CD14-positive monocyte (primary cell): Measurements from ENCODE around the gene PRTFDC1. TPM values are rescaled to one million over a fixed set of nuclear protein-coding genes. Genes with fewer than 3 reads are reported as not detected.
A peak's percentile ranks its signal among the peaks of the same experiment; 100 is the strongest.

Experiments
- DNase-seq, 3 donors: peaks; one replicate each; pipeline ENCODE4 v3.0.0-alpha.2; 2011 to 2022
- H2AFZ ChIP-seq: 2 replicates; pipeline ENCODE4 v1.6.0; 2012; ENCODE audit warnings: mild to moderate bottlenecking, low read depth, low read length, inconsistent platforms; ENCODE audit not compliant: insufficient read depth, poor library complexity, severe bottlenecking
- H3K27ac ChIP-seq, 2 donors: 1 replicate in 1 of 2; 2 replicates in 1 of 2; pipeline ENCODE4 v1.5.1; 2012 to 2013; ENCODE audit warnings: low read length in 2 of 2, control low read depth in 1 of 2, inconsistent platforms in 1 of 2, low read depth in 1 of 2, mild to moderate bottlenecking in 1 of 2
- H3K27me3 ChIP-seq, 2 donors: one replicate each; pipeline versions ENCODE4 v1.6.0 to v1.6.1; 2011 to 2013; ENCODE audit warnings: low read length in 2 of 2; ENCODE audit not compliant: control insufficient read depth in 2 of 2, insufficient read depth in 2 of 2
- H3K36me3 ChIP-seq, 2 donors: replicated peaks in 1 of 2; 1 replicate in 1 of 2; 2 replicates in 1 of 2; pipeline versions ENCODE4 v1.5.1 to v1.6.1; 2012 to 2013; ENCODE audit warnings: low read length in 2 of 2, control low read depth in 1 of 2, inconsistent platforms in 1 of 2, mild to moderate bottlenecking in 1 of 2; ENCODE audit not compliant: insufficient read depth in 2 of 2, control insufficient read depth in 1 of 2
- H3K4me1 ChIP-seq, 2 donors: 1 replicate in 1 of 2; 2 replicates in 1 of 2; pipeline versions ENCODE4 v1.5.1 to v1.6.1; 2012 to 2013; ENCODE audit warnings: low read length in 2 of 2, control low read depth in 1 of 2, inconsistent platforms in 1 of 2, mild to moderate bottlenecking in 1 of 2, moderate library complexity in 1 of 2; ENCODE audit not compliant: insufficient read depth in 2 of 2, control insufficient read depth in 1 of 2
- H3K4me2 ChIP-seq: replicated peaks from 2 replicates; pipeline ENCODE3; 2012; ENCODE audit warnings: low read length, moderate library complexity, mild to moderate bottlenecking; ENCODE audit not compliant: poor library complexity, severe bottlenecking; ENCODE audit errors: extremely low read depth
- H3K4me3 ChIP-seq, 3 experiments: fragments of 200-600 bp in 1 of 3; sonication (generic) in 1 of 3; replicated peaks in 1 of 3; 1 replicate in 2 of 3; 2 replicates in 1 of 3; pipeline ENCODE4 v1.5.1; 2011 to 2013; ENCODE audit warnings: low read length in 3 of 3, mild to moderate bottlenecking in 3 of 3, control low read depth in 2 of 3, low read depth in 2 of 3, inconsistent platforms in 1 of 3, moderate library complexity in 1 of 3
- H3K79me2 ChIP-seq: 2 replicates; pipeline ENCODE4 v1.6.0; 2012; ENCODE audit warnings: mild to moderate bottlenecking, control low read depth, inconsistent platforms, low read length, moderate library complexity; ENCODE audit not compliant: insufficient read depth
- H3K9ac ChIP-seq: 2 replicates; pipeline ENCODE4 v1.6.0; 2017; ENCODE audit warnings: low read length, mild to moderate bottlenecking; ENCODE audit not compliant: insufficient read depth, poor library complexity, severe bottlenecking
- H3K9me3 ChIP-seq, 2 donors: replicated peaks in 1 of 2; 1 replicate in 1 of 2; 2 replicates in 1 of 2; pipeline versions ENCODE4 v1.5.1 to v1.6.1; 2012 to 2013; ENCODE audit warnings: low read length in 2 of 2, control low read depth in 1 of 2; ENCODE audit not compliant: control insufficient read depth in 1 of 2, insufficient read depth in 1 of 2
- H4K20me1 ChIP-seq: 2 replicates; pipeline ENCODE4 v1.6.0; 2012; ENCODE audit warnings: mild to moderate bottlenecking, low read length, control low read depth, moderate library complexity; ENCODE audit not compliant: insufficient read depth
- H3K27ac Mint-ChIP-seq, 7 donors: one replicate each; pipeline ENCODE4 v1.8.0; 2020; ENCODE audit warnings: mild to moderate bottlenecking in 7 of 7, mixed read lengths in 7 of 7, moderate library complexity in 6 of 7, inconsistent platforms in 2 of 7
- H3K27me3 Mint-ChIP-seq, 3 donors: one replicate each; pipeline ENCODE4 v1.8.0; 2021 to 2022; ENCODE audit warnings: low read depth in 3 of 3, mild to moderate bottlenecking in 3 of 3, mixed read lengths in 3 of 3, moderate library complexity in 3 of 3, inconsistent platforms in 1 of 3
- H3K36me3 Mint-ChIP-seq, 2 donors: one replicate each; pipeline ENCODE4 v1.8.0; 2020; ENCODE audit warnings: mixed read lengths in 2 of 2, inconsistent platforms in 1 of 2, mild to moderate bottlenecking in 1 of 2
- H3K4me1 Mint-ChIP-seq: one replicate; pipeline ENCODE4 v1.8.0; 2020; ENCODE audit warnings: mild to moderate bottlenecking, mixed read lengths
- H3K4me3 Mint-ChIP-seq, 2 donors: one replicate each; pipeline ENCODE4 v1.8.0; 2020; ENCODE audit warnings: mild to moderate bottlenecking in 2 of 2, mixed read lengths in 2 of 2, moderate library complexity in 1 of 2
- H3K9me3 Mint-ChIP-seq, 7 donors: one replicate each; pipeline ENCODE4 v1.8.0; 2020 to 2022; ENCODE audit warnings: mixed read lengths in 7 of 7, mild to moderate bottlenecking in 6 of 7, moderate library complexity in 6 of 7, inconsistent platforms in 2 of 7
- WGBS: methylation state at CpG from one replicate; pipeline ENCODE4 v1.1.5; 2013; ENCODE audit warnings: missing lambda C conversion rate; ENCODE audit not compliant: insufficient coverage; 5-methylcytosine and 5-hydroxymethylcytosine counted together
- intact Hi-C, 2 donors: fragments of 100-400 bp; cut with micrococcal nuclease; formaldehyde crosslinking; loops; one replicate each; pipeline versions ENCODE4 v1.15.0 to v1.15.1; 2023
- polyA plus RNA-seq, 3 donors: library from polyadenylated mRNA; depleted of rRNA in 1 of 3; unstranded in 2 of 3; stranded (reverse) in 1 of 3; fragments of 300-500 nt in 2 of 3; fragments of >200 nt in 1 of 3; fragmentation: Illumina TruSeq in 2 of 3; gene quantifications; 1 replicate in 2 of 3; 2 replicates in 1 of 3; pipeline ENCODE4 v1.2.3, GENCODE V29; 2012 to 2021
- TF ChIP-seq, protein P1 (sequence below): fragments of 200-600 bp; IDR thresholded peaks from one replicate; pipeline ENCODE4 v1.8.0; 2022; ENCODE audit warnings: antibody characterized with exemption, mild to moderate bottlenecking

PRTFDC1 gene
- polyA plus RNA-seq, 3 donors = not detected

DNA sequence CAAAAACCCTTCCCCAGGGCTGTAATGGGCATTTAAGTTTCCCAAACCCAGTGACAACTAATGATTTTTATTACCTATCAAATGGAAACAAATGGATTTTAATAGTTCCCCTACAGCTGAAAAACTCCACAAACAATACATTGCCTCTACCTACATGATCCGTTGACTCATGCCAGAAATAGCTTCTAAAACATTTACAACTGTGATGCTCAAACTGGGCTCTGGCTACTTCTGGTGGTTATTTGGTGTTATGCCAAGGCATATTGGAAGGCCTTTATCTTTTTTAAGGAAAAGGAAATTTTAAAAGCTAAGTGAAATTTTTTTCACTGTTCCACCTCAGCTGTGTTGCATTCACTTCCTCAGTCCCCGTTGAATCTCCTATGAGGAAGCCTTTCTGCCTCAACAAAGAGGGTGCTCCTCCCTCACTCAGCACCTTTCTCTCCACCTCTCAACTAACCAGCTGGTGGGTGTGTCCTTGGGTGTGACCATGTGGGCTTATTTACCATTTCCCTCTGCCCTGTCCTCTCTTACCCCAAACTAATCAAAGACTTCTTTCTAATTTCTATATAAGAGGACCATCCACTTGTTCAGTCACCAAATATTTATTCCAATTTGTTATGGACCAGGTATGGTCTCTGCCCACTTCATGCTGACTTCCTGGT lies 82.9 kb downstream of the PRTFDC1 start:
- Mint-ChIP-seq H3K4me1 (peaks cover 34% of the 10 kb centered on the region), H3K27ac (no peak overlapping the region), H3K27me3 (peaks cover 0 to 6% (median 2%) of the 10 kb centered on the region in 3 donors), H3K4me3 (no peak overlapping the region), H3K9me3 (peaks cover 0 to 6% (median 0%) of the 10 kb centered on the region in 7 donors), H3K36me3 (no peaks in the 10 kb centered on the region)
- no peaks in the 10 kb centered on the region for H3K79me2 ChIP-seq
- H3K4me1 ChIP-seq = peaks cover 18 to 21% of the 10 kb centered on the region in 2 donors
- intact Hi-C loops = no loop called here
- no peak overlapping the region for H3K27ac ChIP-seq
- no peak overlapping the region for H2AFZ ChIP-seq
- no peaks in the 10 kb centered on the region for H3K27me3 ChIP-seq
- DNase-seq = no peak
- H3K4me3 ChIP-seq = no peak overlapping the region
- H3K36me3 ChIP-seq = no peaks in the 10 kb centered on the region
- H4K20me1 ChIP-seq = no peaks in the 10 kb centered on the region
- H3K9ac ChIP-seq = no peak overlapping the region
- TF ChIP-seq, protein P1, sequence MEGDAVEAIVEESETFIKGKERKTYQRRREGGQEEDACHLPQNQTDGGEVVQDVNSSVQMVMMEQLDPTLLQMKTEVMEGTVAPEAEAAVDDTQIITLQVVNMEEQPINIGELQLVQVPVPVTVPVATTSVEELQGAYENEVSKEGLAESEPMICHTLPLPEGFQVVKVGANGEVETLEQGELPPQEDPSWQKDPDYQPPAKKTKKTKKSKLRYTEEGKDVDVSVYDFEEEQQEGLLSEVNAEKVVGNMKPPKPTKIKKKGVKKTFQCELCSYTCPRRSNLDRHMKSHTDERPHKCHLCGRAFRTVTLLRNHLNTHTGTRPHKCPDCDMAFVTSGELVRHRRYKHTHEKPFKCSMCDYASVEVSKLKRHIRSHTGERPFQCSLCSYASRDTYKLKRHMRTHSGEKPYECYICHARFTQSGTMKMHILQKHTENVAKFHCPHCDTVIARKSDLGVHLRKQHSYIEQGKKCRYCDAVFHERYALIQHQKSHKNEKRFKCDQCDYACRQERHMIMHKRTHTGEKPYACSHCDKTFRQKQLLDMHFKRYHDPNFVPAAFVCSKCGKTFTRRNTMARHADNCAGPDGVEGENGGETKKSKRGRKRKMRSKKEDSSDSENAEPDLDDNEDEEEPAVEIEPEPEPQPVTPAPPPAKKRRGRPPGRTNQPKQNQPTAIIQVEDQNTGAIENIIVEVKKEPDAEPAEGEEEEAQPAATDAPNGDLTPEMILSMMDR = no peak
- H3K4me2 ChIP-seq = no peak overlapping the region
- H3K9me3 ChIP-seq = no peaks in the 10 kb centered on the region
- no CpG with 5 or more reads among the region's 2 CpGs for WGBS

DNA sequence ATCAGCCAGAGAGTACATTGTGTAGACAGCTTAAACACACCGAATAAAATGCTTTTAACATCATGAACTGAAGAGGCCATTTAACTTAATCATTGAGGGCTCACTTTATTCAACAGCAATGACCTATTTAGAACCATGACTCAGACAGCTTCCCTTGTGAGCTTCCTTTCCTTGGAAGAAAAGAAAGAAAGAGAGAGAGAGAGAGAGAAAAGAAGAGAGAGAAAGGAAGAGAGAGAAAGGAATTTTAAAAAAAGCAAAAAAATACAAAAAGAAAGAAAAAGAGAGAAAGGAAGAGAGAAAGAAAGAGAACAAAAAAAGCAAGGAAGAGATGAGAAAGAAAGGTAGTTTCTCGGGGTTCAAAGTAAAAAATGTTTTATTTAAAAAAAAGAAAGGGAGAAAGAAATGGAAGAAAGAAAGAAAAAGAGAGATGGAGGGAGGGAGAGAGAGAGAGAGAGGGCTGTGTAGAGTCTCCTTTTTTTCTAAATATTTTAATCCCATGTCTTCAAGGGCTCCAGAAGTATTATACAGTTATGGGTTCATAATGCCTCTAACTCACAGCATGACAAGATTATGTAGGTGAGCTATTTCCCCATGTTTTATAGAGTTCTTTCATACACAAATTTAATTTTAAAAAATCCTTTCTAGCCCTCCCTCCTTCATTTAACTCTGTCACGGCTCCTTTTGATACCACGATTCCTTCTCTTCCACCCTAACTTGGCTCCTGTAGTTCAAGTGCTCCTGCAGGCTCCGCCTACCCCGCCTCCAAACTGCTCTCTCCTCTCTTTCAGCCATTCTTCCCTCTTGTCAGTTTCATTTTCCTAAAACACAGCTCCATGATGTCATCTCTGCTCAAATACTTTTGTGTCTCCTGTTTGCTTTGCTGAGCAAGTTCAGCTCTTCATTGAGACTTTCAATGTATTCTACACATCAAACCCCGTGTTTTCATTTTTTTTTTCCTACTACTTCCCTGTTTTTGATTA lies 85.5 kb downstream of the PRTFDC1 start:
- peak in 2 of 3 donors; percentile 9 to 18 for DNase-seq
- Histone ChIP-seq H2AFZ (peak overlapping the region; percentile 66), H3K36me3 (no peaks in the 10 kb centered on the region), H4K20me1 (no peaks in the 10 kb centered on the region), H3K4me1 (peaks cover 5 to 6% of the 10 kb centered on the region in 2 donors), H3K9me3 (peaks cover 0 to 3% of the 10 kb centered on the region in 2 donors), H3K4me2 (peak overlapping the region; percentile 68), H3K4me3 (peak overlapping the region in 2 of 3 experiments; percentile 34 to 54), H3K9ac (no peak overlapping the region), H3K79me2 (no peaks in the 10 kb centered on the region), H3K27ac (no peak overlapping the region), H3K27me3 (no peaks in the 10 kb centered on the region)
- intact Hi-C loops = no loop called here
- Mint-ChIP-seq H3K4me1 (peaks cover 17% of the 10 kb centered on the region), H3K36me3 (no peaks in the 10 kb centered on the region), H3K9me3 (peaks cover 2 to 10% (median 6%) of the 10 kb centered on the region in 7 donors), H3K27me3 (peaks cover 0 to 8% (median 3%) of the 10 kb centered on the region in 3 donors), H3K27ac (peak overlapping the region in 3 of 7 donors; percentile 11 to 46 (median 21)), H3K4me3 (peak overlapping the region; percentile 42 to 82)
- 48% methylated on average over 7 of the region's 7 CpGs for WGBS
- TF ChIP-seq, protein P1 = no peak
